Stimulated activated CD4-positive, alpha-beta T cell treated with anti-CD3 and anti-CD28 coated beads, Interleukin-1b, Interleukin-23, amount 100 ng/mL, for 24 hours (primary cell): ENCODE data around the gene PDZD2.

Experiments
- DNase-seq, 4 experiments: peaks; one replicate each; pipeline ENCODE4 v3.0.0-alpha.2; 2020; ENCODE audit warnings: low read depth in 4 of 4, low spot score in 1 of 4

Gene PDZD2

DNA sequence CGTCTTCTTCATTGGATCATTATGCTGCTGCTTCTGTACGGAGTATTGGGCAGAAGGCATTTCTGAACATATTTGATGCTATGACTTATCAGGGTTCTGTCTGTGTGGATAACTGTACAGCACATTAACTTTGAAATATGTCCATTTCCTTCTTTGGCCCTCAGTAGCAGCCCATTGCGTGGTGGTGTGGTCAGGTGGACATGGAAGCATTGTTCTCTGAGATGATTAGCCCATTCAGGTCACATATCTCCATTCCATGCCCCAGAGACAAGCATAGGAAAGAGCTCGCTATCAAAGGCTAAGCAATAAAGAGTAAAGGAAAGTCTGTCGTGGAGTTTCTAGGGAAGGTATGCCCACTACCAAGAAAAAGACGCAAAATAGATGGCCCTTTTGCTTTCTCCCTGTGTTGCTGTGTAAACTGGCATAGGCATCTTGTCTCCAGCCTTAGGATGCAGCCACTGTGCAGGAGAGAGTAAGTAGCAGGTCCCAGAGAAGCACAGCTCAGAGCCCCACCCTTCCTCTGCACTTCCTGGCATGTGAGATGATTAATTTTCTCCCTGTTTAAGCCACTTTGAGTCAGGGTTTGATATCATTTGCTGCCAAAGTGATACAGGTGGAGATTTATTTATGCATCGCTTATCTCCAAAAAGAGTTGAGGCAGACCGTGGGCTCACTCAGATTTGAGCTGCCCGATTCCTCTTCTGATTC is 221.9 kb downstream of the PDZD2 start:
- DNase-seq = no peak

DNA sequence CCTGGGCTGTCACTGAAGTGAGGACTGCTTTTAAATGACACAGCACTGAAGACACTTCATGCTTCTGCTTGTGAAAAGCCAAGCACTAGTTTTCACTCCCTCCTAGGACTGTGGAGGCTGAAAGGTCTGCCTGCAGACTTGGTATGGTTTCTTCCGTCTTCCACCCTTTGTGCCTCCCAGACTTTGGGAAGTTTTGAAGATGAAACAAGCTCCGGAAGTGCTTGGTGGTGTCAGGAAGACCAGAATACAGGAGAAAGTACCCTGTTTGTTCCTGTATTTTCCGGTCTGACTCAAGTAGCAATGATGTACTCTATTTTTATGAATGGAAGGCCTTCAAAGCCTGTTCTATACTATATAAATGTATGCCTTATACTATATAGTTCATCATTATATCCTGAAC is 222.7 kb downstream of the PDZD2 start:
- no peak for DNase-seq

DNA sequence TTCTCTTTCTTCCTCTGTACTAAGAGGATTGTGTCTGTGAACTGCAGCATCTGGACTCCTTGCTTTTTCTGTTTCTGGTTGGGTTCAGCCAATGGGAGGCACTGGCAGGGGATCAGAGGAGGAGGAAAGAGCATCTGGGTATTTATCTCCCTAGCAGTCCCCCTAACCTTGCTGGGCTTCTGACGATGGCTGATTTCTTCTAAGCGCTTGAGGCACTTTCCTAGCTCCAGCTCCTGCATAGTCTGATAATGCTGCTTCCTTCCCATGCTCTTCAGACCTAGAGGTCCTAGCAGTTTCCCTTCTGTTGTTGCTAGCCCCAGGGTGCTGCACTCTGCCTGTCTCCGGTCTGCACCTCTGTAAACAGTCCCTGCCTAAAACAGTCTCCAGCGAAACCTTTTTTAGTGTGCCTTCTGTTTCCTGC is 225.1 kb downstream of the PDZD2 start:
- DNase-seq = no peak

DNA sequence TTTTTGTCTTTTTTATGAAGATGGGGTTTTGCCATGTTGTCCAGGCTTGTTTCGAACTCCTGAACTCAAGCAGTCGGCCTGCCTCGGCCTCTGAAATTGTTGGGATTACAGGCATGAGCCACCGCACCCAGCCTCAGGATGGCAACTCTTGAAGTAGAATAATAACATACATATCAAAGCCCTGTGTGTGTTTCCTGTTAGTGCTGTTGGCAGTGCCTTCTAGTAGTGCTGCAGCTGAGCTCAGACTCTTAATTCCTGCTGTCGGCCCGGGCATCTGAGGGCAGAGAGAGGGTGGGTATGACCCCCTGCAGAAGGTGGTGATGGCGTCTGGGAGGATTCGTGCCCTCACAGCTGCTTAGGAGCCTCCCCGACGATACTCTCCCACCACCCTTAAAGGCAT is 227.2 kb downstream of the PDZD2 start:
- no peak for DNase-seq

DNA sequence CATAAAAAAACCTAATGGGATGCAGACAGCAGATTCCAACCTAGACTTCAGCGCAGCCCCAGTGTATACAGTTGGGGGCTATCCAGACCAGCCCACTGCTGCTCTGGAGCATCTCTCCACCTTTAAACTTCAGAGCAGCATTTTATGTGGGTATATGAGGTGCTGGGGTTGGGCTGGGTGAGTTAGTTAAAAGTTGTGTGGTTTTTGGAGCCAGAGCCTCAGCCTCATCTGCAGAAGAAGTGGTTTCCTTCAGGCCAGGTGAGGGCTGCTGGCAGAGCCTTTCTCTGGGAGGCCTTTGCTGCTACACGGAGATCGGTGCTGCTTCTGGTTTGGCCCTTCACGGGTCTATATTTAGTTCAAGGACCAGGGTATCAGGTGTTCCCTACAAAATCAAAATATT is 228.3 kb downstream of the PDZD2 start:
- DNase-seq = no peak

DNA sequence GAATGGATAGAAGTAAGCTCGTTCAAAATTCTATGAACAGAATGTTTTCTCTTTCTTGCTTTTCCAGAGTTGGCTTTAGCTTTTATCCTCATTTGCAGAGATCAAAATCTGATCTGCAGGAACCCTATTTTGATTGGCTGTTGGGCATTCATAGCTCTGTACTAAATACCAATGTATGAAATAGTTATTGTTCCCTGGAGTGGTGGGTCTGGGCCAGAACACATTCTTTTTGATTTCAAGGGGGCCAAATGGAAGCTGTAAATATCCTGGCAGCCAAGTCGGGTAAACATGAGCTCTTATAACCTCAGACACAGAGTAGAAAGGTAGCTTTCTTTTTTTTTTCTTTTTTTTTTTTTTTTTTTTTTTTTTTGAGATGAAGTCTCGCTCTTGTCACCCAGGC is 241.5 kb downstream of the PDZD2 start:
- no peak for DNase-seq

DNA sequence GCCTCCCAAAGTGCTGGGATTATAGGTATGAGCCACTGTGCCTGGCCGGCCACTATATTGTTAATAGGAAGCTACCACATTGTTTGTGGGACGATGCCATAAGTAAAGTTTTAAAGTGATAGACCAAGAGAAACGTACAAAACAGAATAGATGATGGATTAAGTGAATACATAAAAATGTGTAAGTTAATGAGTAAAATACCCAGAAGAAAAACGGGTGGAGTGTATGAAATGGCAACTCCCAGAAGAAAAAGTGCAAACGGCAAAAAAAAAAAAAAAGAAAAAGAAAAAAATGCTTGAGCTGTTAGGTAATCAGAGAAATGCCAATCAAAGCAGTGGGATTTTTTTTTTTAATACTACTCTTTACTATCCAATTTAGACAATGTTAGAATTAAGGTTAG is 246.0 kb downstream of the PDZD2 start:
- DNase-seq = no peak

DNA sequence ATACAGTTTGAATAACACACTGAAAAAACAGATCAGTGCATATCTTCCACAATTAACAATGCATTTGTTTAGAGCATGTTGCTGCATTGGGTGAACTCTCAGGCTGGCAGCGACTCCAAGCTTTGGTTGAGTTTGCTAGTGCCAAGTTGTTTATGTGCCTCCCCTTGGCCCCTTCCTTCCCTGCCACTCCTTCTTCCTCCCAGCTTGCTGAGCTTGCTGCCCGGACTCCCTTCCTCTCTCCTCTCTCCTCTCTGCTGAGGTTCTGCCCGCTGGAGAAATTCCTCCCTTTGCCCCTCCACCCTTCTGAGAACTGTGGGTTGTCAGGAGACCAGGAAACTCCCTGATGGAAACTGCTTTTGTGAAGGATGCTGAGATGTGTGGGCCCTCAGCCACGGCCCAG is 247.3 kb downstream of the PDZD2 start:
- DNase-seq = no peak

DNA sequence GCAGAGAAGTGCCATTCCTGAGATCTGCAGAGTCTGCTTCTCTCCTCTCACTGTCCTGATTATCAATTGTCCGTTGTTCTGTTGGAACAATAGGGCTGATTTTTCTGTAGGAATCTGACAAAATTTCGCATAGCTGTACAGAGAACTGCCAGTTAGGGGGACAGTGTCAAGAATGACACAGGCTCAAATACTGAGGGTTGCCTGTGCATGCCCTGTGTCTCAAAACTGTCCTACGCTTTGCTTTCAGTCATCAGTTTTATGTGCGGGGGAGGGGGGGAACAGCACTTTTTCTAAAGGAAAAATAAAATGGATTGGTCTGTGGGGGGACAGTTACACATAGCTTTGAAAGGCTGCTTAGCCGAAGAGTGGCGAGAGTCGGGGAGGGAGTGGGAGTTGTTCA is 248.6 kb downstream of the PDZD2 start:
- DNase-seq = no peak

DNA sequence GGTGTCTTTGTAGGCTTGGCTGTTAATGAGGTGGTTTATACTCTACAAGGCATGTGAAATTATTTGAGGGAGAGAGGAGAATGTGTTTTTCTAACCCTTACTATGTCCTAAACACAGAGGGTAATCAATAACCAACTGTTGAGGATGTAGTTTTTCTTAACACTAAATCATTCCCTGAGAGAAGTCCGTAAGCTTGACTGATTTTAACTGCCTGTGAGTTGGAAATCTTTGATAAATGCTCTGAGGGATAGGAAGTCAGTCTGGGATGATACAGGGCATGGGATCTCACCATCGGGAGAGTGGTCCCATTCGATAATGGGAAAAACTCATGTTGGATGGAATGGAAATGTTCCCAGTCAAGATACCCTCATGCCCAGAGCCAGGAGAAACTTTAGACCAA is 249.6 kb downstream of the PDZD2 start:
- DNase-seq = no peak

DNA sequence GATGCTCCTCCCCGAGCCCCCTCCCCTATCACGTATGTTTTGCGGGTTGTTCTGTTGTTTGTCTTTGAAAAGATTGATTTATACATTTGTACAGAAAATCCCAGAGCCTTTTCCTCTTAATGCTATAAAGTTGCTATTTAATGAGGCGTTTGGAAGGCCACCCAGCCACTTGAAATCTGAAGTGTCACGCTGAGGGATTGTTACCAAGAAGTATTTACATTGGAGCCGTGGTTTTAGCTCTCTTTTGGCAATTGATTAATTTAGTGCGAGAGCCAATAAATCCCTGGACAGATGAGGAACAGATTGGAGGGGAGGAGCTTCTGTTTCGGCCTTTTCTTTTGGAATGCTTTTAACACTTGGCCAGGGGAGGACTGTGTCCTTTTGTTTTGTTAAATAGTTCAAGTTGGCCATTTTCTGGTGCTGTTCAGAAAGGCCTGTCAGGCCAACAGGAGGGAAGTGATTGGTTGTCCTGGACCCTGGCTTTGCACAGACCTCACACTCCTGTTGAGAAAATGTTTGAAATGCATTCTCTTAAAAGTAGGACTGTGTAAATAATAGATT is 250.2 kb downstream of the PDZD2 start:
- no peak for DNase-seq

DNA sequence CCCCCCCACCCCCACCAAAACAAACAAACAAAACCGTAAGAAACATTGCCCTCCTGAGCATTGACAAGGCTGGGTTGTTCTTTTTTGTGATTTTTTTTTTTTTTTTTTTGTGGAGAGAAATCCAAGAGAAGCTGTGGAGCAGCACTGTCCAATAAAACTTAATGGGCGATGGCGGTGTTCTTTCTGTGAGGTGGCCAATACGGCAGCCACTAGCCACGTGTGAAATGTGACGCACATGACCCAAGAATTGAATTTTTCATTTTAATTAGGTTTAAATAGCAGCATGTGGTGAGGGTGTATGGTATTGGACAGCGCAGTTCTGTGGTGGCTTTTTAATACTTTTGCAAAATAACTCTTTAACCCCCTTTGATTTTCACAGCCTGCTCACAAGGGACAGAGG is 251.1 kb downstream of the PDZD2 start:
- no peak for DNase-seq

DNA sequence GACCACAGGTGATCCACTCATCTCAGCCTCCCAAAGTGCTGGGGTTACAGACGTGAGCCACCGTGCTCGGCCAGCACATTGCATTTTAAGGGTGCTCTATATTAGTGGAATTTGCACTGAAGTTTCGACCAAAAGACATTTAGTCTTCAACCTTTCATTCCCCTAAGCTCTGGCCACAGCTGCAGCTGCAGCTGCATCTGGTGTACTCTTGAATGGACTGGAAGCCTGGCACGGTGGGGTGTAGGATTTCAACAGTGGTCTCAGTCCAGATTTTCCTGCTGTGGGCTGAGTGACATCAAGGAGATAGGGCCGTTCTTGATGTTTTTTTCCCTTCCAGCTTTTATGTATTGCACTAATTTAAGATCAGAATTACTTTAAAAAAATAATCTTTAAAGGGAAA is 255.2 kb downstream of the PDZD2 start:
- DNase-seq = no peak

DNA sequence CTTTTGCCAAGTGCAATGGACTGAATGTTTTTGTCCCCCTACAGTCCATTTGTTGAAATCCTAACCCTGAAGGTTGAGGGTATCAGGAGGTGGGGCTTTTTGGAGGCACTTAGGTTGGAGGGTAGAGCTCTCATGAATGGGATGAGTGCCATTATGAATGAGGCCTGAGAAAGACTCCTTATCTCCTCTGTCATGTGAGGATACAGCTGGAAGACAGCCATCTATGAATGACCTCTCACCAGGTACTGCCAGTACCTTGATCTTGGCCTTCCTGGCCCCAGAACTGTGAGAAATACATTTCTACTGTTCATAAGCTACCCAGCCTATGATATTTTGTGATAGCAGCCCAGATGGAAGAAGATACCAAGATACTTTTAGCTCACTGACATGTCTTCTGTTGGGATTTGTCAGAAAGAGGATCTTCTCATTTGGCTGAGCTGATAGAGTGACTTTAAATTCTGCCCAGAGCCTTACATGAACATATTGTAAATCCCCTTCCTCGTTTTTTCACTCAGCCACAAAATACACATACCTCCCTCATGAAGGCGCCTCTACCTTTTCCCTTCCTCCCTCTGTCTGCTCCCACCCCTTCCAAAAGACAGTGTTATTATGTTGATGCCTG is 256.4 kb downstream of the PDZD2 start:
- no peak for DNase-seq

DNA sequence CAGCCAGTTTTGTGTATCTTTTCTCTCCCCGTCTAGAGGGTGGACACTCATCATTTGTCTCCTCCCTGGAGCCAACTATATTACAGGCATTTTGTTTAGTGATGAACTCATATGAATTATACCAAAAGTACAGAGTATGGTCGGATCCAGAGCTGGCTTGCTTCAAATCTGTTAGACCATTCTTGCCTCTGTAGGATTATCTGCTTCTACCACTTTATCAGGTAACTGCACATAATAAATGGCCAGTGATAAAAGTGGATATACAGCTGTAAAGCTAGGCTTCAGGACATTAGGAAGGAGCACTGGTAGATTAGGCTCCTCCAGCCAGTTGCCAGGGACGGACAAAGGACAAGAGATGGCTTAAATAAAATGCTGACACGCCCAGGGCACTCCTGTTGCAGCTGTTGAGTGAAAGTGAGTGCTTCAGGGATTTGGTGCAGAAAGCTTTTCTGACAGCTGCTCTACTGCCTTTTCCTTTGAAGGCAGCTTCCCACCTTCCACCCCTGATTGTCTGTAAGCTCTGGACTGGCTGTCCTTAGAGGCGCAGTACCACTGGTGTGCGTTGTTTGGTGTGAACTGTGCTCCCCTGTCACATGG is 259.2 kb downstream of the PDZD2 start:
- no peak for DNase-seq

DNA sequence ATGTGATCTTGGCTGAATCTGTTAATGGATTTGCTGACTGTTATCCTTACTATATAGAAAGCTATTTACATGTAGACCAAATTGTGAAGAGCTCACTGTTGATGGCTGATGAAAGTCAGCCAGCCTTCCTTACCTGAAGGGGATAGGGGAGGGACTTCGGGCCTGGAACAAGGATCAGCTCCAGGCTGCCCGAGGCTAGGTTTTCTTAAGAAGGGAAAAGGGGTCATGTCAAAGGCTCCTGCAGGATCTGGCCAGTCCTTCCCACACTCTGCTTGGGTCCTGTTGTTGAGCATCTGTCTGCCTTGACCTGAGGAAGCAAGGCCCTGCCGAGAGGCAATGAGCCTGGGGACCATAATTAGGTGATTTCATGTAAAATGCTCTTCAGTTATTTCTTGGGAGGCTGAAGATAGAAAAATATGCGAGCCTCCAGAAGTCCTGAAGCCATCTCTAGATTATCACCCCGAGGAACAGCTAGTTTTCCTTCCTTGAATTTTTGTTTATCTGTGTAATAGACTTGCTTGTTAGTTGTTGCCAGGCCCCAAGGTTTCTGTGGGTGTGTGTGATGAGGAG is 261.4 kb downstream of the PDZD2 start:
- DNase-seq = no peak

DNA sequence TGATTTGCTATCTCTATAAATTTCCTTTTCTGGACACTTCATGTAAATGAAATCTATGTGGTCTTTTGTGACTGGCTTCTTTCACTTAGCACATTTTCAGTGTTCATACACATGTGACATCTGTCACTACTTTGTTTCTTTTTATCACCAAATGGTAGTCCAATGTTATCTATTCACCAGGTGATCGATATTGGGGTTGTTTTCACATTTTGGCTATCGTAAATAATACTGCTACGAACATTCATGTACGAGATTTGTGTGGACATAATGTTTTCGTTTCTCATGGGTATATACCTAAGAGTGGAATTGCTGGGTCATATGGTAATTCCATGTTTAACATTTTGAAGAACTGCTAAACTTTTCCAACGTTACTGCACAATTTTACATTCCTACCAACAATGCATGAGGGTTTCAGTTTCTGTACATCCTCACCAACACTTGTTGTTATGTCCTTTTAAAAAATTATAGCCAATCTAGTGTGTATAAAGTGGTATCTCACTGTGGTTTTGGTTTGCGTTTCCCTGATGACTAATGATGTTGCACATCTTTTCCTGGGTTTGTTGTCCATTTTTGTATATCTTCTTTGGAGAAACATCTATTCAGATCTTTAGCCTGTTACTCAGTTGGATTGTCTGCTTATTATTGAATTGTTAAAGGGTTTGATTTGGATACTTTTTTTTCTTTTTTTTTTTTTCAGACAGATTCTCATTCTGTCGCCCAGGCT is 263.0 kb downstream of the PDZD2 start:
- DNase-seq = no peak

DNA sequence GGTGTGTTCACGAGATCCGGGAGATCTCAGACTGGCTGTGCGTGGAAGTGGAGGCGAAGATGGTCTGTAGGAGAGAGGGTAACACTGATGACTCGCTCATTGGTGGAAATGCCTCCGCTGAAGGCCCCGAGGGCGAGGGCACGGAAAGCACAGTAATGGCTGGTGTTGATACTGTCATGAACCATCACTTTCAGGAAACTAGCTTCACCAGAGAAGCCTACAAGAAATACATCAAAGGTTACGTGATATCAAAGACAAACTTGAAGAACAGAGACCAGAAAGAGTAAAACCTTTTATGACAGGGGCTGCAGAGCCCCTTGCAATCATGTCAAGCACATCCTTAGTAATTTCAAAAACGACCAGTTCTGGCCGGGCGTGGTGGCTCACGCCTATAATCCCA is 269.5 kb downstream of the PDZD2 start:
- DNase-seq = no peak

DNA sequence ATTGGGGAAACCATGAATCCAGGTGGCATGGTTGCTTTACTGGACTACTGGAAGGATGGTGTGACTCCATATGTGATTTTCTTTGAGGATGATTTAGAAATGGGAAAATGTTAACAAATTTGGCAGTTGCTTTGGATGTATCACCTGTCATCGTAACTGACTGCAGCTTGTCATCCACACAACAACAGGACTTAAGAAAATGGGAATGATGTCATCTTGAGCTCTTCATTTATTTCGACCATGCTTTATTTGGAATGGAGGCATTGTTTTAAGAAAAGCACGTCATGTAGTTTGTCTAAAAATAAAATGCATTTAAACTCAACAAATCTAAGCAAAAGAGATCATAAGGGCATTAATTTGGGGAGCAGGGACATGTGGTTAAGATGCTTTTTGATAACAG is 270.1 kb downstream of the PDZD2 start:
- no peak for DNase-seq

DNA sequence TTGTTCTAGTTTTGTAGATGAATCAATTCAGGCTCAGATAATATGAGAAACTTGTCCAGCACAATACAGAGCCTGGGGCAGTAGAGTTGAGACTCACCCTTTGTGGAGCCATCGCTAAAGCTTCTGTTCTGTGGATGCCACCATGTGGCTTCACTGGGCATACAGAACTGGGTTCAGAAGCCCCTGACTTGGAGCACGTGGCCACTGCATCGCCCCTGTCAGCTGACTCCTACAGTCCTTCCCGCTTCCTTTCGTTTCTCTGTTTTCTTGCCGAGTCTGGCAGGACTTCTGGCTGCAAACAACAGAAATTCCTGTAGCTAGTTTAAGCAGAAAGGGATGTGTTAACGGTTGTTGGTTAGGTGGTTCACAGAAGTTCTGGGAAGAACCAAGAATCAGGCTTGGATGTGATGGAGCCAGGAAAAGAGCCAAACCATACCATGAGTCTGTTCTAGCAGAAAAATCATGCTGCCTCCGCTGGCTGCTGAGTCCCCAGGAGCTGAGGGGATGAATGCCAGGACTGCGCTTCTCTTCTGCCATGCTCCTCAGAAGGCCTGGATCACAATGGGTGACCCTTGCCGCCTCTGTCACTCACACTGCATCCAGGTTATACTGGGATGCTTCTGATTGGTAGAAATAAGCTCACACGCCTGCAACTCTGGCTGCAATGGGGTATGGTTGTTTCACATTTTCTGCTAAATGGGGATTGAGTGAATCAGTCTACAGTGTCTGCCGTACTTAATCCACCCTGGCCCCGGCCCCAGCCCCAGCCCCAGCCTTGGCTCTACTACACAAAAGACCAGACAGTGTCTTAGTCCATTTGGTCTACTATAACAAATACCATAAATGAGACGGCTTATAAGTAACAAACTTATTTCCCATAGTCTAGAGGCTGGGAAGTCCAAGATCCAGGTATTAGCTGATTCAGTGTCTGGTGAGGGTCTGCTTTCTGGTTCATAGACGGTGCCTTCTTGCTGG is 272.6 kb downstream of the PDZD2 start:
- DNase-seq = no peak
